Measurements from ENCODE around the gene CCNG1.

Gene CCNG1

GRCh38 chr5:163456029-163456589 is 18.7 kb downstream of the CCNG1 start:
- FAIRE-seq = no peak
- DNase-seq (ENCODE audit: insufficient read length, low spot score) = no peak
- TF ChIP-seq POLR2A (IDR thresholded peaks at IDR 0.05; ENCODE audit: low read depth, low read length) = no peak

DNA sequence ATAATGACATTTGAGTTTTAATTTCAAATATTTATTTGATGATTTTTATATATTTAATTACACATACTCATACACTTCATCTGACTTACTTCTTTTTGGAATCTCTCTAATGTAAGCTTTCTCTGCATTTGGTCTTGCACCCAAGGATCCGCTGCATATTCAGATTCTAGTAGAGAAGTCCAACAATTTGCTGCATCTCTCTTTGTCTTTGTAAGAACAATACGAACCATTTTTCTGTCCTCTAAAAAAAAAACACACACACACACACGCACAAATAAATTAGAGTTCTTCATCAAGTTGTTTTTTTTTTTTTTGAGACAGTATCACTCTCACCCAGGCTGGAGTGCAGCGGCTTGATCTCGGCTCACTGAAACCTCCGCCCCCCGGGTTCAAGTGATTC is 19.4 kb downstream of the CCNG1 start:
- FAIRE-seq (no peak), DNase-seq (ENCODE audit: insufficient read length, low spot score) (no peak)
- TF ChIP-seq POLR2A (IDR thresholded peaks at IDR 0.05; ENCODE audit: low read depth, low read length) = no peak

DNA sequence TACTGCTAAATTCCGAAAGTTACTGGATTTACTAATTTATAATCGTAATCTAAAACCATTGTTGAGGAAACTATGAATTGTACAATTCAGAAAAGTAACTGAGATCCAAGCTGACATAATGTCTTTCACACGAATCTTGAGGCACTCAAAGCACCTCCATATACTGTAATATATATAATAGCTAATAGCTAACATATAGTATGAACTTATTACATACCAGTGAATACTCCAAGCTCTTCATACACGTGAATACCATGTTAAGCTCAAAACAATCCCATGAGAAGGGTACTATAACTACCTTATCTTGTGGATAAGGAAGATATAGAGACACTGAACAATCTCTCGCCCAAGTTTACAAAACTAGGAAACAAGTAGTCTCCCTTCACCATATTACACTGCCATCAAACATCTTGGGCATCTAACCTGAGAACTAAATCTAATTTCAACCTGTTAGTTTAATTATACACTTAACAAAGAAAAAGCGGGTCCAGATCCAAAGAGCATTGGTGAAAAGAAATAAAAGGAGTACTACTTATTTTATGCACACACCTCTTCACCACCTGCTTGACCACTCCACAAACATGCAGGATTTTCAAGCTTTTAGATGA is 21.5 kb downstream of the CCNG1 start:
- TF ChIP-seq POLR2A (IDR thresholded peaks at IDR 0.05; ENCODE audit: low read depth, low read length) = no peak
- FAIRE-seq = no peak
- DNase-seq (ENCODE audit: insufficient read length, low spot score) = no peak

GRCh38 chr5:163459462-163459818 is 22.0 kb downstream of the CCNG1 start:
- FAIRE-seq (peak; percentile 15), DNase-seq (ENCODE audit: insufficient read length, low spot score) (no peak)
- TF ChIP-seq POLR2A (IDR thresholded peaks at IDR 0.05; ENCODE audit: low read depth, low read length) = no peak

- FAIRE-seq = peak; percentile 93
- TF ChIP-seq POLR2A (IDR thresholded peaks at IDR 0.05; ENCODE audit: low read depth, low read length) = peak; percentile 93
- DNase-seq (ENCODE audit: insufficient read length, low spot score) = peak; percentile 74
Observed at GRCh38 chr5:163459819-163460561, 22.6 kb downstream of the CCNG1 start, which contains the start of gene NUDCD2. Gene NUDCD2, minus strand, starts transcription at chr5:163460102. Its CDS starts 52 bp downstream, at chr5:163460050.

- FAIRE-seq (no peak), DNase-seq (ENCODE audit: insufficient read length, low spot score) (no peak)
- TF ChIP-seq POLR2A (IDR thresholded peaks at IDR 0.05; ENCODE audit: low read depth, low read length) = peak; percentile 74
Observed at GRCh38 chr5:163460562-163461171, 23.3 kb downstream of the CCNG1 start, which contains the start of gene HMMR. Gene HMMR, plus strand, starts transcription at chr5:163460632. Its CDS starts 61 bp downstream, at chr5:163460693.

DNA sequence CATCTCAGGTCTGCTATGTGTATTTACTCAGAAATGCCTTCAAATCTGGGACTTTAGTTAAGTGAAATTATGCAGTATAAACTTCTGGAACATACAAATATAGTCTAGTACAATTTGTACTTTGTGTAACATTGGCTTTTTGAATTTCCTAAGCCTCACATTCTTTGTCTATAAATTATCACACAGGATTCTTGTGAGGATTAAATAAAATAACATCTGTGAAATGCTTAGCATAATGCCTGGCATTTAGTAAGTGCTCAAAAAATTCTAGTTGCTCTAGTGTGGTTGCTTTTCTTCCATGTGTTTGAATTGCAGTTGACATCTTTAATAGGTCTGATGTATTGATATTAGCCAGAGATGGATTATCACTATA is 25.7 kb downstream of the CCNG1 start:
- DNase-seq (ENCODE audit: insufficient read length, low spot score) (no peak), FAIRE-seq (no peak)
- no peak for TF ChIP-seq POLR2A (IDR thresholded peaks at IDR 0.05; ENCODE audit: low read depth, low read length)

DNA sequence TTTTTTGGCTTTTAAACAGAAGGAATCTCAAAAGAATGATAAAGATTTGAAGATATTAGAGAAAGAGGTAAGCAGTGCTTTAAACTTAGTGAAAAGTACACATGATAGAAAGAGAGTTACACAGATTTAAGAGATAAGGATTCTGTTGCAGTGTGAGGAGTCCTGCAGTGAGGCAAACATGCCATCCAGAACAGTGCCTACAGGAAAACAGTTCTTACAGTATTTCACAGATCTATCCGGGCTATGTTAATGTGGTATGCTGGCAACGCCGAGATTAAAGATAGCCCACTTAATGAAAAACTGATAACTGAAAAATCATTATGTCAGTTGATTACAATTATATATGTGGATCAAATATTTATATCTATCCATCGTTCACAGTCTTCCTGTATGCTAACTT is 30.3 kb downstream of the CCNG1 start:
- DNase-seq (ENCODE audit: insufficient read length, low spot score) (no peak), FAIRE-seq (no peak)
- no peak for TF ChIP-seq POLR2A (IDR thresholded peaks at IDR 0.05; ENCODE audit: low read depth, low read length)

DNA sequence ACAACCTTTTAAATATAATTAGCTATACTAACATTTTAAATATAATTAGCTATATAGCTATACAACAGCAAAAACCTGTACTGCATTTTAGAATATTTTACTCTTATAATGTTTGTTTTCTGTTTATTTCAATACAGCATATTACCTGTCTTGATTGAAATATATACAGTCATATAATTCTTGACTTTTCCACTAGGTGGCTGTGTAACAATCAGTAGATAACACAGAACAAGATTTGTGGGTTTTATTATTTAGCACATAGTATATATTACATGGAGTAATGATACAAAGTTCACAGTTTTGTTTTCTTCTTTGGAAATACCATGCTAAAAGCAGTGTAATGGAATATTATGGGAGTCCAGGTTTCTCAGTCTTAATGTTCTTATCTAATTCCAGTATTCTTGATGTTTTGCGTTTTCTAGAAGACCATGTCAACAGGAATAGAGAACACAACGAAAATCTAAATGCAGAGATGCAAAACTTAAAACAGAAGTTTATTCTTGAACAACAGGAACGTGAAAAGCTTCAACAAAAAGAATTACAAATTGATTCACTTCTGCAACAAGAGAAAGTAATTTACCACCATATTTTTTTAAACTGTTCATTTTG is 36.3 kb downstream of the CCNG1 start:
- no peak for TF ChIP-seq POLR2A (IDR thresholded peaks at IDR 0.05; ENCODE audit: low read depth, low read length)
- DNase-seq (ENCODE audit: insufficient read length, low spot score) (no peak), FAIRE-seq (peak; percentile 45)

DNA sequence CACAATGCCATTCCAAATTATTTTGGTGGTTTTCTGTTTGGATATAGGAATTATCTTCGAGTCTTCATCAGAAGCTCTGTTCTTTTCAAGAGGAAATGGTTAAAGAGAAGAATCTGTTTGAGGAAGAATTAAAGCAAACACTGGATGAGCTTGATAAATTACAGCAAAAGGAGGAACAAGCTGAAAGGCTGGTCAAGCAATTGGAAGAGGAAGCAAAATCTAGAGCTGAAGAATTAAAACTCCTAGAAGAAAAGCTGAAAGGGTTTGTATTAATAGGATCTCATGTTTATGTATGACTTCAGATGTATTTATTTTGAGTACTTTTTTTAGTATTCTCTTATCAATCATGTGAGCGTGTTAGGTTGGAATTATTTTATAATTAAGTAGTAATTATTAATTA is 38.0 kb downstream of the CCNG1 start:
- no peak for TF ChIP-seq POLR2A (IDR thresholded peaks at IDR 0.05; ENCODE audit: low read depth, low read length)
- DNase-seq (ENCODE audit: insufficient read length, low spot score) (no peak), FAIRE-seq (no peak)

DNA sequence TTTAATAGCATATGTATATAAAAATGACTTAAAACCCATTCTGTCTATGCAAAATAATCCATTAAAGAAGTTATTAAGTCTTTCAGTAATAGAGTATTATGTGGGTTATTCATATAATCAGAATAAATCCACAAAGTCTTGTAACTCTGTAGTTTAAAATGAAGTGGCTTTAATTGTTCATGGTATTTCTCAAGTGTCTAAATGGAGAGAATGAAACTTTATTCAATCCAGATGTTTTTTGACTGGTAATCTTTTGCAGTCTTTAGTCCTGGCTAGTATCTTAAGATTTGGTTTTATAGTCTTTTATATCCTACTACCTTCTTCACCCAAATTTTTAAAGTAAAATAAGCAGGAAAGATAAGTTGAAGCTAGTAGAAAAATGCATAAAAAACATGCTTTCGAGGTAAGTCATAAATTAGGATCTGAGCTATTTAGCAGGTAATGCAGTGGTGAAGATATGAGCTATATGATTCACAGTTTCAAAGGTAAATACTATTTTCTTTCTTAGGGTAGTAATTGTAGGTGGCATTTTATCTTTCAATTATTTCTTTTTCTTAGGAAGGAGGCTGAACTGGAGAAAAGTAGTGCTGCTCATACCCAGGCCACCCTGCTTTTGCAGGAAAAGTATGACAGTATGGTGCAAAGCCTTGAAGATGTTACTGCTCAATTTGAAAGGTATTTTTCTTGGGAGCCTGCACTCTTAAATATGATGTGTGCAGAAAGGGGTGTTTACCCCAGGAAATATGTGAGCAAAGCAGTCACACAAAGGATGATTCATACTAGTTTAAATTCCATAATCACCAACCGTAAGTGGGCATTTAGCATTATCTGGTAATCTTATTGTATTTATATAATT is 41.0 kb downstream of the CCNG1 start:
- DNase-seq (ENCODE audit: insufficient read length, low spot score) = no peak

GRCh38 chr5:163478982-163479271 is 41.5 kb downstream of the CCNG1 start:
- no peak for FAIRE-seq
- no peak for TF ChIP-seq POLR2A (IDR thresholded peaks at IDR 0.05; ENCODE audit: low read depth, low read length)
- no peak for DNase-seq (ENCODE audit: insufficient read length, low spot score)

More for the DNA sequence above, 41.0 kb downstream of the CCNG1 start:
- TF ChIP-seq POLR2A (IDR thresholded peaks at IDR 0.05; ENCODE audit: low read depth, low read length) = no peak
- FAIRE-seq = peak; percentile 64

- FAIRE-seq (no peak), DNase-seq (ENCODE audit: insufficient read length, low spot score) (no peak)
- TF ChIP-seq POLR2A (IDR thresholded peaks at IDR 0.05; ENCODE audit: low read depth, low read length) = no peak
Observed at GRCh38 chr5:163489055-163489744, 51.8 kb downstream of the CCNG1 start.
